Ishikawa (cell line): ENCODE results near the gene SLC25A19.

ENCODE experiments used
- CEBPB ChIP-seq: IDR thresholded peaks from 2 replicates; pipeline ENCODE4 v1.6.1; 2012
- CREB1 ChIP-seq: IDR thresholded peaks from 2 replicates; pipeline ENCODE4 v1.6.1; 2012; ENCODE audit warnings: low read depth
- EGR1 ChIP-seq: IDR thresholded peaks from 2 replicates; pipeline ENCODE4 v1.6.1; 2012
- EP300 ChIP-seq: IDR thresholded peaks from 2 replicates; pipeline ENCODE4 v1.6.1; 2012; ENCODE audit warnings: borderline replicate concordance
- FOXM1 ChIP-seq: IDR thresholded peaks from 2 replicates; pipeline ENCODE4 v1.6.1; 2012; ENCODE audit warnings: low read depth, borderline replicate concordance
- MAX ChIP-seq: IDR thresholded peaks from 2 replicates; pipeline ENCODE4 v1.6.1; 2012
- NFIC ChIP-seq: IDR thresholded peaks from 2 replicates; pipeline ENCODE4 v1.6.1; 2012
- RAD21 ChIP-seq: IDR thresholded peaks from 2 replicates; pipeline ENCODE4 v1.6.1; 2012; ENCODE audit warnings: low read depth
- REST ChIP-seq: IDR thresholded peaks from 2 replicates; pipeline ENCODE4 v1.6.1; 2012; ENCODE audit warnings: low read depth, mild to moderate bottlenecking
- TAF1 ChIP-seq: IDR thresholded peaks from 2 replicates; pipeline ENCODE4 v1.6.1; 2012; ENCODE audit warnings: low read depth, mild to moderate bottlenecking
- TCF12 ChIP-seq: IDR thresholded peaks from 2 replicates; pipeline ENCODE4 v1.6.1; 2012; ENCODE audit warnings: low read depth
- TEAD4 ChIP-seq: IDR thresholded peaks from 2 replicates; pipeline ENCODE4 v1.6.1; 2012
- USF1 ChIP-seq: IDR thresholded peaks from 2 replicates; pipeline ENCODE4 v1.6.1; 2012
- YY1 ChIP-seq: IDR thresholded peaks from 2 replicates; pipeline ENCODE4 v1.6.1; 2012; ENCODE audit warnings: low read depth
- ZBTB7A ChIP-seq: IDR thresholded peaks from 2 replicates; pipeline ENCODE4 v1.6.1; 2012; ENCODE audit warnings: low read depth

Gene SLC25A19

GRCh38 chr17:75321506-75321905, 32.3 kb upstream of the SLC25A19 start:
- TF ChIP-seq RAD21 (no peak), TAF1 (no peak), USF1 (no peak), NFIC (no peak), MAX (no peak), REST (no peak), CEBPB (no peak), YY1 (no peak), TEAD4 (no peak), CREB1 (no peak), FOXM1 (no peak)

GRCh38 chr17:75319904-75320691, 30.9 kb upstream of the SLC25A19 start:
- no peak for TF ChIP-seq CEBPB
- TF ChIP-seq FOXM1, result no peak
- no peak for TF ChIP-seq TAF1
- TF ChIP-seq NFIC, result no peak
- TF ChIP-seq TEAD4, result no peak
- TF ChIP-seq TCF12, result no peak
- TF ChIP-seq RAD21, result no peak
- TF ChIP-seq EGR1, result no peak
- no peak for TF ChIP-seq USF1
- TF ChIP-seq ZBTB7A, result no peak
- no peak for TF ChIP-seq YY1
- no peak for TF ChIP-seq CREB1
- TF ChIP-seq REST, result no peak
- no peak for TF ChIP-seq MAX
- no peak for TF ChIP-seq EP300

GRCh38 chr17:75318615-75319222, 29.5 kb upstream of the SLC25A19 start:
- no peak for TF ChIP-seq RAD21

GRCh38 chr17:75318211-75318610, 29.0 kb upstream of the SLC25A19 start:
- TF ChIP-seq USF1 (no peak), REST (no peak), YY1 (no peak), EGR1 (no peak), TAF1 (no peak), CEBPB (no peak), CREB1 (no peak), EP300 (no peak), TCF12 (no peak), TEAD4 (no peak), ZBTB7A (no peak), MAX (no peak), NFIC (no peak)
